Measurements from ENCODE around the gene TCF23.

TCF23 gene

GRCh38 chr2:27128668-27129571, 19.9 kb upstream of the TCF23 start:
- no peak for DNase-seq (ENCODE audit: low spot score)

- DNase-seq (ENCODE audit: low spot score), result no peak
Observed at GRCh38 chr2:27130396-27130795, 18.4 kb upstream of the TCF23 start.

DNA sequence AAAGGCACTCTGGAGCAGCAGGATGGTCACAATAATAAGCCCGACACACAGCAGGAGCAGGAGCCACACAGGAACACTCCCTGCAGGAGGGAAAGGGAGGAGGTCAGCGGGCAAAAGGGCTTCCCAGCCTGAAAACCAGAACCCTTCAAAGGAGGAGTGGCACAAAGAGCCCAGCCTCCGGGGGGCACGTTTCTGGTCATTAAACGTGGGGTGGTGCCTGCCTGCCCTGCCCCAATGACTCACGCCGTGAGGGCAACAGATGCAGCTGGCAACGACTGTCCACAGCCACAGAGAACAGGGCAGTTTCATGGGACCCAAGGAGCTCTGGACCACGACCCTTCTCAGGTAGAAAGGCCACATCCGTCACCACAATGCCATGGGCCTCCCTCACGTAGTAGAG, 17.4 kb upstream of the TCF23 start:
- DNase-seq (ENCODE audit: low spot score), result no peak

DNA sequence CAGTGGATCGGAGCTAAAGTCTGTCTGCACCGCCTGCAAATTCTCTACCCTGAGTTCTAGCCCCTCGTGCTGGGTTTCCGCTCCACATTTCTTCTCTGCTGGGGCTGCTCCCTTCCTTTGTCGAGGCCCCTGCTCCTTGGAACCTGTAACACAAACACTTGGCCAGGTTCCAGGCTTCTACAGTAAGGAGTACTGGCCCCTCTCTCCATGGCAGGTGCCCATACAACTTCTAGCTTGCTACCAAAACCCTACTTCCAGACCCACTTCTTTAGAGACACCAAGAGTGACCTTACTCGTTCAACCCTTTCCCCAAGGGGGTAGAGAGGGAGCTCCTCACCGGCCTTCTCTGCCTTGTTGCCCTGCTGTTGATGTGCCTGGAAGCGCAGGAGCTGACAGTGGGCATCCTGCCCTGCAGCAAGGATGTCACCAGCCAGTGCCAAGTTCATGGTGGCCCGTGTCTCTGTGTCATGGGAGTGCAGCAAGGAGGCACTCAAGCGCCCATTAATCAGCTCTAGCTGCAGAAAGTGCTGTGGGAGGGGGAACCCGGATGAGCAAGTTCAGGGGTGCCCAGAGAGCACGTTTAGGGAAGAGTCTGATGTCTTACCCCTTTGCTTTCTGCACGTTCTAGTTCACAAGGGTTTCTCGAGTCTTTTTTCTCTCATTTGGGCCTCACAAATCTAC, 15.5 kb upstream of the TCF23 start:
- no peak for DNase-seq (ENCODE audit: low spot score)

DNA sequence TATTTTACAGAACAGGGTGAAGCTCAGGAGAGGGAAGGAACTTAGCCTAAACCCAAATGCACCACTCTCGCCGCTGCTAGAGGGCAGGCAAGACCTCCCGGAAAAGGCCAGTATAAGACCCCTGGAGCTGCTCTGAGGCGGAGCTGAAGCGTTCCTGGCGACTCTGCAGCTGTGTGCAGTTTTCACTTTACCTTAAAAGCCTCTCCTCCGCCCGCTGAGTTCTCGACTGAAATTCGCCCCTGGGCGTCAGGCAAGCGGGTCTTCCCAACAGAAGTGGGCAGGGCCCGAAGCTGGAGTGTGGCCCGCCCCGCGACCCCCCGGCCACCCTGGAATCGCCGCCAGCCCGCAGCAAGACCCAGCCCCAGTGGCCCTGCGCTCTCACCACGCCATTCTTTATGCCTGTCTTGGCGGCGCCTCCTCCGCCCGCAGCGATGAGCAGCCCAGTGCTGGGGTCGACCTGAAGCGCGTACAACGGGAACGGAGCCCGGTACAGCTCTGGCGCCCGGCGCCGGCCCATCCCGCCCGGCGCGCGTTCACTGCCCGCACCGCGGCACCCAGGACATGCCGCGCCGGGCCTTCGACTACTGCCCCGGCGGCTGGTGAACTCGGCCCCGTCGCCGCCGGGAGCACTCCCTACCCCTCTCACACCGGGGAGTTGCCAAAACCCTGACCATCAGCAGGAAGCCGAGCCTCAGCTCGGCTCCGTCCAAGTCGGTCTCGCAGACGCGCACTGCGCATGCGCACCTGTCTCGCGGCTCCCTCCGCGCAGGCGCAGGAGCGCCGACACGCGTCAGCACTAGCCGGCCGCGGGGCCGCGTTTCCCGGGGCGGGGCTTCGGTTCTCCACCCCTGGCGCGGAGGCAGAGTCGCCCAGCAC, 14.7 kb upstream of the TCF23 start, which contains the start of gene PREB:
Gene PREB (minus strand): TSS at position 732 of the 876 bp plus-strand sequence. CDS start 215 bp downstream, at position 517.
- DNase-seq (ENCODE audit: low spot score), result peak; percentile 92

DNA sequence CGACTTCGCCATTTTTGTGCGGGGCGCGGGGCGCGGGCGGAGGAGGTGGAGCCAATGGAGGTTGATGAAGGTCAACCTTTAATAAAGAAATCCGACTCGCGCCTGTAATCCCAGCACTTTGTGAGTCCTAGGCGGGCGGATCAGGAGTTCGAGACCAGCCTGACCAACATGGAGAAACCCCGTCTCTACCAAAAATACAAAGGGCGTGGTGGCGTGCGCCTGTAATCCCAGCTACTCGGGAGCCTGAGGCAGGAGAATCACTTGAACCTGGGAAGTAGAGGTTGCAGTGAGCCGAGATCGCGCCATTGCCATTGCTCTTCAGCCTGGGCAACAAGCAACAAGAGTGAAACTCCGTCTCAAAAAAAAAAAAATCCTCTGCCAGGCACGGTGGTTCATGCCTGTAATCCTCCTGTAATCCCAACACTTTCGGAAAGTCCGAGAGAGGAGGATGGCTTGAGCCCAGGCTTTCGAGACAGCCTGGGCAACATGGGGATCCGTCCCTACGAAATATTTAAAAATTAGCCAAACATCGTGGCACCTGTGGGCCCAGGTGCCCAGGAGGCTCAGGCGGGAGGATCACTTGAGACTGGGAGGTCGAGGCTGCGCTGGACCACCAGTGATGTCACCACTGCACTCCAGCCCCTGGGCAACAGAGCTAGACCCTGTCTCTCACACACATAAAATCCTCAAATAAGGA, 13.9 kb upstream of the TCF23 start:
- no peak for DNase-seq (ENCODE audit: low spot score)

DNA sequence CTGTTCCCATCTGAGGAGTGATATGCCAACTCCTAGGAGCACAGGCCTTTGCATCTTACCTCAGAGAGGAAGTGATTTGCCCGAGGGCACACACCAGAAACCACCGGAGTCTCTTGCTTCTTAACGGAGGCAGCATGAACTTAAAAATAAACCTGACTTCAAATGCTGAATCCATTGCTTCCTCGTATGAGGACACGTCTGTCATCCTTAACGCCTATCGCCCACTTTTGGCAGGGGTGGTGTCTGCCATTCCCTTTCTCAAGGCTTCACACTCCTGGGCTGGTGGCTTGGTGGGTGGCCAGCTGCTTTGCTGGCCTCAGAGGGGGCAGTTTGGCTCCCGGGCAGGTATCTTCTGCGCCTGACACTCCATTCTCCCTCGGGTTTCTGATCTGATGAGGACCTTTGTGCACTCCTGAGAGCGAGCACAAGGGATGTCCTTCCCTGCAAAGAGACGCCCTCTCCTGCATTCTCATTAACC, 13.3 kb upstream of the TCF23 start:
- no peak for DNase-seq (ENCODE audit: low spot score)

DNA sequence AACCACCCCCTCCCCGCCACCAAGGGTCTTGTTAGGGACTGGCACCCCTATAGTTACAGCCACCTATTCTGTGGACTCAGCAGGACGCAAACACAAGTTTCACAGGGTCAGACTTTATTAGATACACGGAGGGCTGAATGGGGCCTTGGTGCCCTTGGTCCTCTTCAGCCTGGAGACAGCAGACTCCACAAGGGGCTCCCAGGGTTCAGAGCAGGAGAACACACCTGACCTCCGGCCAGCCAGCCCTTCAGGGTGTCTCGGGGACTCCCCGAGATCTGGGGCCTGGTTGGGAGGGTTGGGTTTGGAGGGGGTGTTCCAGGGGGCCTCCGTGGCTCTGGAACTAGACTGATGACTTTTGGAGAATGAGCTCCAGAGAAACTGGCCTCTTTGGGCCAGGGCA, 12.1 kb upstream of the TCF23 start:
- no peak for DNase-seq (ENCODE audit: low spot score)

- DNase-seq (ENCODE audit: low spot score), result no peak
Observed at GRCh38 chr2:27137322-27137935, 11.4 kb upstream of the TCF23 start.

DNA sequence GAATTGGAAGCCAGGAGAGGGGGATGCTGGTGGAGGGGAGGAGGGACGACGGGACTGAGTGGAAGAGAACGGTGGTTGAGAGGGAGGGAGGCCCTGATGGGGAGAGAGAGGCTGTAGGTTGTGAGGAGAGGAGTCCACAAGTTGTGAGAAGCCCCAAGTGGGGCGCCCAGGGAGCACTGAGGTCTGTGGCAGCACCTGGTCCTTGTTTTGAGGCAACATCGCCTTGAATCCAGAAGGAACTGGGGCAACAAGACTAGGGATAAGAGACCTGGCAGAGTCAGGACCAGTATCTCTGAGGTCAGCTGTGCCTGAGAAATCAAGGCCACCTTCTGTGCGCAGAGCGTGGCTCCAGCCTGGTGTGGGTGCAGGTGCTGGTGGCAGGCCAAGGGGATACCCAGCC, 10.7 kb upstream of the TCF23 start:
- DNase-seq (ENCODE audit: low spot score), result no peak

- DNase-seq (ENCODE audit: low spot score), result no peak
Observed at GRCh38 chr2:27139310-27139709, 9.5 kb upstream of the TCF23 start, which contains the start of gene PRR30. TSS of gene PRR30 (minus strand) at chr2:27139410. CDS start at chr2:27138329, 1,081 bp downstream.

GRCh38 chr2:27143285-27143684, 5.5 kb upstream of the TCF23 start:
- no peak for DNase-seq (ENCODE audit: low spot score)

DNA sequence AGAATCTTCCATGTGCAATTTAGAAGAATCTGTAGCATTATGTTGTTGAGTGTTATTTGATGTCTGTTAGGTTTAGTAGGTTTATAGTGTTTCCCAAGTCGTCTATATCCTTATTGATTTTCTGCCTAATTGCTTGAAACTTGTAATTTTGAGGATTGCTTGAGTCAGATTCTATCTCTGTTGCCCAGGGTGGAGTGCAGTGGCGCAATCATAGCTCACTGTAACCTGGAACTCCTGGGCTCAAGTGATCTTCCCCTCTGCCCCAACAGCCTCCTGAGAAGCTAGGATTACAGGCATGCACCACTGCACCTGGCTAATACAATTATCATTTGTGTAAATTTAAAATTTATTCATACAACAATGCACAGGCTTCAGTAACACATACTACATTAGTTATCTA, 3.1 kb upstream of the TCF23 start:
- DNase-seq (ENCODE audit: low spot score), result no peak

DNA sequence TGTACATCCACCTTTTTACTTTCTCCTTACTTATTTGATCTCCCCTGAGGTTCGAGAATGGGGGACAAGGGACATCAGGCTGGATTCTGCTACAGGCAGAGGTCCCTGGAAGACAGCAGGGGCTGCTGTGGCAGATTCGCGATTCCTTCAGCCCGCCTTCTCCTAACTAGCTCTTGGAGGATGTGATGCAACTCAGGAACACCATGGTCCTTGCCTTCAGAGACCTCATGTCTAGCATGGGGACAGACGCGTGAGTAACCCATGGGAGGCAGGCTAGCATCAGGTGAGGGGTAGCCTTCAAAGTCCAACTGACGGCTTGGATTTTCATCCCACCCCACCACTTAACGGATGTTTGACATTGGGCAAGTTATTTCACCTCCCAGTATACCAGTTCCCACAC, 869 bp upstream of the TCF23 start:
- DNase-seq (ENCODE audit: low spot score), result no peak

- DNase-seq (ENCODE audit: low spot score), result no peak
Observed at GRCh38 chr2:27149570-27150405, 984 bp downstream of the TCF23 start.

GRCh38 chr2:27150639-27151230, 1.9 kb downstream of the TCF23 start:
- no peak for DNase-seq (ENCODE audit: low spot score)

GRCh38 chr2:27152102-27152795, 3.4 kb downstream of the TCF23 start:
- DNase-seq (ENCODE audit: low spot score), result no peak

GRCh38 chr2:27152796-27153464, 4.1 kb downstream of the TCF23 start:
- no peak for DNase-seq (ENCODE audit: low spot score)

Data from globus pallidus (tissue), 1 donor.